Measurements from ENCODE around the gene PAPPA2.

Gene PAPPA2

DNA sequence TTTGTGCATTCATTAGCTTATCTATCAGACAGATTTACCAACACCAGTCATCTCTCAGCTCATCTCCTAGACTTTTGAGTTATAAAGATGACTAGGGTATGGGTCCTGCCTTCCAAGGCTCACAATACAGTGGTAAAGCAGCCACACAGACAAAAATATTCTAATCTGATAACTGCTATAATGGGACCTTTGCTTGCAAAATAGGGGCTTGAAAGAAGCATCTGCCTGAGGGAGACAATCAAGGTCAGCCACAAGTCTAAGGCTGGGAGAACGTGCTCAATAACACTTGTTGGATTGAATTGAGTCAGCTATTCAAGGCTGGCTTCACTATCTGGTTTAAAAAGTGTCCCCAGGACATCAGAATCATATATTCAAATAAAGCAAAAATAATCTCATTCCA is 1.4 kb upstream of the PAPPA2 start:
- peaks cover 2% of the 10 kb centered on the region for H3K27me3 Mint-ChIP-seq
- no peaks in the 10 kb centered on the region for H3K4me1 Mint-ChIP-seq
- H3K36me3 Mint-ChIP-seq: no peaks in the 10 kb centered on the region
- peaks cover 1% of the 10 kb centered on the region for H3K9me3 Mint-ChIP-seq
- no peak for ATAC-seq (ENCODE audit: low read depth)
- no peak for DNase-seq (ENCODE audit: low spot score in 2 of 2)
- H3K27ac Mint-ChIP-seq: no peak overlapping the region
- no peak overlapping the region for H3K4me3 Mint-ChIP-seq

DNA sequence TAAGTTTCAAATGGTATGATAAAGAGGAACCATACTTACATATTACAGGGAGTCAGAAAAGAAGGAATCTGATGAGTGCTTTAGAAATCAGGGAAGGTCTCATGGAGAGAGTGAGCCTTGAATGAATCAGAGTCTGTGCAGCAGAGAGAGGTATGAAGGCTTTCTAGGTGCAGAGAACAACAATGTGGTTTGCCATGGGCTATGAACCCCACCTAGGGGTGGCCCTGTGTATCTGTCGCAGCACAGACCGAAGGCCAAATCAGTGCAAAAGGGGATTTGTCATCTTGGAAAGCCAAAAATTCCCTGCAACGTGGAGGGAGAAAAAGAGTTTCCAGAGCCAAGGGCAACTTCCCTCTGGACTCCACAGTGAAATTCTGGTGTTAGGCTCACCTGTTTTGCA is 3.5 kb downstream of the PAPPA2 start:
- Mint-ChIP-seq H3K9me3 (no peaks in the 10 kb centered on the region), H3K27me3 (peaks cover 3% of the 10 kb centered on the region), H3K27ac (no peak overlapping the region), H3K4me3 (no peak overlapping the region), H3K4me1 (no peaks in the 10 kb centered on the region), H3K36me3 (no peaks in the 10 kb centered on the region)
- DNase-seq (ENCODE audit: low spot score in 2 of 2) (no peak), ATAC-seq (ENCODE audit: low read depth) (no peak)

GRCh38 chr1:176469450-176470010 is 6.6 kb downstream of the PAPPA2 start:
- H3K9me3 Mint-ChIP-seq: peaks cover 3% of the 10 kb centered on the region
- no peaks in the 10 kb centered on the region for H3K36me3 Mint-ChIP-seq
- no peaks in the 10 kb centered on the region for H3K4me1 Mint-ChIP-seq
- DNase-seq (ENCODE audit: low spot score in 2 of 2) (no peak), ATAC-seq (ENCODE audit: low read depth) (no peak)
- peaks cover 5% of the 10 kb centered on the region for H3K27me3 Mint-ChIP-seq
- no peak overlapping the region for H3K27ac Mint-ChIP-seq
- H3K4me3 Mint-ChIP-seq: no peak overlapping the region

GRCh38 chr1:176471338-176472121 is 8.6 kb downstream of the PAPPA2 start:
- Mint-ChIP-seq H3K36me3 (no peaks in the 10 kb centered on the region), H3K9me3 (peaks cover 3% of the 10 kb centered on the region), H3K4me1 (no peaks in the 10 kb centered on the region), H3K4me3 (no peak overlapping the region), H3K27me3 (peaks cover 5% of the 10 kb centered on the region), H3K27ac (no peak overlapping the region)
- no peak for DNase-seq (ENCODE audit: low spot score in 2 of 2)
- no peak for ATAC-seq (ENCODE audit: low read depth)

DNA sequence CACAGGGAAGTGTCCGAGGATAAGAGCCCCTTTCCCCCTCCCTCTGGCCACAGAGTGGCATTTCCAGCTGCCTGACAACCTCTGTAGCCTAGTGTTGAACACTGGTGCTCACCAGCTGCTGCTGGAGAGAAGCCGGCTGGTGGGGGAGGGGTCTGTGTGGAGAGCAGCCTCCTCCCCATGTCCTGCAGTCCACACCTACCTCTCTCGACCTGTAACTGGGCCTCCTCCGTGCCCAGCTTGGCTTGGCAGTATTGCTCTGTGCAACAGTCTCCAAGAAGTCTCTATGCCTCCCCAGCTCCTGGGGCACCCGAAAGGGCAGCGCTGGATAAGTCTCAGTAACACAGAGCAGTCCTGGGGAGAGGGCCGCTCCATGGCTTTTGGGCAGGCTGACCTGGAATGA is 17.0 kb downstream of the PAPPA2 start:
- DNase-seq (ENCODE audit: low spot score in 2 of 2): no peak
- Mint-ChIP-seq H3K27me3 (peaks cover 8% of the 10 kb centered on the region), H3K27ac (no peak overlapping the region), H3K4me3 (no peak overlapping the region), H3K4me1 (no peaks in the 10 kb centered on the region), H3K36me3 (no peaks in the 10 kb centered on the region), H3K9me3 (peaks cover 2% of the 10 kb centered on the region)
- no peak for ATAC-seq (ENCODE audit: low read depth)

- ATAC-seq (ENCODE audit: low read depth) (no peak), DNase-seq (ENCODE audit: low spot score in 2 of 2) (no peak)
- Mint-ChIP-seq H3K4me3 (no peak overlapping the region), H3K4me1 (no peaks in the 10 kb centered on the region), H3K27ac (no peak overlapping the region), H3K27me3 (peaks cover 8% of the 10 kb centered on the region), H3K9me3 (peaks cover 2% of the 10 kb centered on the region), H3K36me3 (no peaks in the 10 kb centered on the region)
Observed at GRCh38 chr1:176480750-176481149, 17.8 kb downstream of the PAPPA2 start.

DNA sequence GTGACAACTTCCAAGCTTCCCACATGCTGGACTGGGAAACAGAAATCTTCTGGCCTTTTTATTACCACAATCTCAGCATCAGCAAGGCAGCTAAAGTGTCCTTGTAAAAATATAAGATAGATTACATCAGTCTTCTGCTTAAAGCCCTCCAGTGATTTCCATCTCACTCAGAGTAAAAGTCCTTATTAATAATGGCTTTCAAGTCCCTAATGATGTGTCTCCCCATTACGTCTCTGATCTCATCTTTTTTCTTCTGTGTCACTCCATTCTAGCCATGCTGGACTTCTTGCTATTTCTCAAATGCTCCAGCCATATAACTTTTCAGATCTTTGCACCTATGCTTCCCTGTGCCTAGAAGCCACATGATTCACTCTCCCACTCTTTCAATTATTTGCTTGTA is 22.1 kb downstream of the PAPPA2 start:
- Mint-ChIP-seq H3K9me3 (peaks cover 2% of the 10 kb centered on the region), H3K4me3 (no peak overlapping the region), H3K27me3 (peaks cover 6% of the 10 kb centered on the region), H3K36me3 (no peaks in the 10 kb centered on the region), H3K27ac (no peak overlapping the region), H3K4me1 (no peaks in the 10 kb centered on the region)
- DNase-seq (ENCODE audit: low spot score in 2 of 2): no peak
- no peak for ATAC-seq (ENCODE audit: low read depth)

GRCh38 chr1:176494436-176494835 is 31.5 kb downstream of the PAPPA2 start:
- H3K27me3 Mint-ChIP-seq: peaks cover 3% of the 10 kb centered on the region
- H3K9me3 Mint-ChIP-seq: no peaks in the 10 kb centered on the region
- H3K27ac Mint-ChIP-seq: no peak overlapping the region
- no peak for ATAC-seq (ENCODE audit: low read depth)
- no peaks in the 10 kb centered on the region for H3K4me1 Mint-ChIP-seq
- DNase-seq (ENCODE audit: low spot score in 2 of 2): no peak
- no peaks in the 10 kb centered on the region for H3K36me3 Mint-ChIP-seq
- no peak overlapping the region for H3K4me3 Mint-ChIP-seq

DNA sequence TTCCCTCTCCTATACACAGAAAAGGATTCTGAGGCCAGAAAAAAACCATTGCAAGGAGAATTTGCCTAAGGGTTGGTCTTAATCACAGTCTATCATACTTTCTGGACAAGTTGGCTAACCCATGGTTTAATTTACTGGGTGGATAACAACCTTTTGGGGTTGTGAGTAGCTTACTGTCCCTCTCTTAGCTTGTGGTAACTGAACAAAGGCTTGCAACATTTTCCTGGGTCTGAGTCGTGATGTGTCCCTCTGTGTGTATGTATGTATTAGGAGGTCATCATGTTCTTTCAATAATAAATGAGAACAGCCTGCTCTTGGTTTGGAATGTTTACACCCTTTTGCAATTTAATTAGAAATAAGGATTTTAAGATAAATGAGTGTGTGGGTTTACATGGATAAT is 36.7 kb downstream of the PAPPA2 start:
- DNase-seq (ENCODE audit: low spot score in 2 of 2) (no peak), ATAC-seq (ENCODE audit: low read depth) (no peak)
- Mint-ChIP-seq H3K9me3 (no peaks in the 10 kb centered on the region), H3K4me3 (no peak overlapping the region), H3K27ac (no peak overlapping the region), H3K4me1 (no peaks in the 10 kb centered on the region), H3K27me3 (peaks cover 2% of the 10 kb centered on the region), H3K36me3 (no peaks in the 10 kb centered on the region)

GRCh38 chr1:176501599-176501998 is 38.6 kb downstream of the PAPPA2 start:
- Mint-ChIP-seq H3K4me3 (no peak overlapping the region), H3K4me1 (no peaks in the 10 kb centered on the region), H3K27ac (no peak overlapping the region), H3K27me3 (peaks cover 3% of the 10 kb centered on the region), H3K9me3 (no peaks in the 10 kb centered on the region), H3K36me3 (no peaks in the 10 kb centered on the region)
- no peak for ATAC-seq (ENCODE audit: low read depth)
- no peak for DNase-seq (ENCODE audit: low spot score in 2 of 2)

GRCh38 chr1:176504848-176505553 is 42.0 kb downstream of the PAPPA2 start:
- H3K9me3 Mint-ChIP-seq: no peaks in the 10 kb centered on the region
- H3K27me3 Mint-ChIP-seq: peaks cover 11% of the 10 kb centered on the region
- H3K27ac Mint-ChIP-seq: no peak overlapping the region
- no peaks in the 10 kb centered on the region for H3K4me1 Mint-ChIP-seq
- ATAC-seq (ENCODE audit: low read depth) (no peak), DNase-seq (ENCODE audit: low spot score in 2 of 2) (no peak)
- no peaks in the 10 kb centered on the region for H3K36me3 Mint-ChIP-seq
- no peak overlapping the region for H3K4me3 Mint-ChIP-seq

DNA sequence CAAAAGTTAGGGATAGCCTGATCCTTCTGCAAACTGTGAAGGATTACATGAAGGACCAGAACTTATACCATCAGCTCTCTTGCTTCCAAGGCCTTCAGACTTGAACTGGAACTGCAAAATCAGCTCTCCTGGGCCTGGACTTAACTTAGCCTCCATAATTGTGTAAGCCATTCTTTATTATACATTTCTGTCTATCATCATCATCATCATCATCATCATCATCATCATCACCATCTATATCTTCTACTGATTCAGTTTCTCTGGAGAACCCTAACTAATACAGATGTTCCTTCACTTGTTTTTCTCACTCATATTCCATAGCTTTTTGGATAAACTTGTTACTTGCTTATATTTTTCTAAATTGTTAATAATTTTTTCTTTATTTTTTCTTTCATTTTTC is 50.0 kb downstream of the PAPPA2 start:
- Mint-ChIP-seq H3K27ac (no peak overlapping the region), H3K4me1 (no peaks in the 10 kb centered on the region), H3K9me3 (no peaks in the 10 kb centered on the region), H3K36me3 (no peaks in the 10 kb centered on the region), H3K4me3 (no peak overlapping the region), H3K27me3 (peaks cover 4% of the 10 kb centered on the region)
- no peak for DNase-seq (ENCODE audit: low spot score in 2 of 2)
- ATAC-seq (ENCODE audit: low read depth): no peak

GRCh38 chr1:176515310-176515709 is 52.3 kb downstream of the PAPPA2 start:
- Mint-ChIP-seq H3K27ac (no peak overlapping the region), H3K27me3 (peaks cover 4% of the 10 kb centered on the region), H3K9me3 (no peaks in the 10 kb centered on the region), H3K4me3 (no peak overlapping the region), H3K36me3 (no peaks in the 10 kb centered on the region), H3K4me1 (no peaks in the 10 kb centered on the region)
- ATAC-seq (ENCODE audit: low read depth) (no peak), DNase-seq (ENCODE audit: low spot score in 2 of 2) (no peak)

DNA sequence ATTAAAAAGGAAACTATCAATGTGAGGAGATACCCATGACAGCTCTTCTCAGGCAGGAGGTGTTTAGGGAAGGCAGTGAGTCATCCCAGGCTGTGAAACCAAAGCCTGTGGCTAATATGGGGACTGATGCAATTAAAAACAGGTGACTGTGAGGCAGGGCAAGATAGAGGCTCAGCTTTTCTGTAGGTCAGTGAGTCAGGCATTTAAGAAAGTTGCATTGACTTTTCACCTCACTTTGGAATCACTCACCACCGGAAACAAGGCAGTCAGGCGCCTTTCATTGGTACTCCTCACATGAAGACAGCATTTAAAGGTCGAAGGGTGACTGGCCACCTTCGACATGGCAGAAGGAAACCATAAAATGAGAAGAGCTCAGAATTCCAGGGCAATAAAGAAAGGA is 54.5 kb downstream of the PAPPA2 start:
- Mint-ChIP-seq H3K27me3 (peaks cover 4% of the 10 kb centered on the region), H3K36me3 (no peaks in the 10 kb centered on the region), H3K27ac (no peak overlapping the region), H3K9me3 (no peaks in the 10 kb centered on the region), H3K4me1 (no peaks in the 10 kb centered on the region), H3K4me3 (no peak overlapping the region)
- DNase-seq (ENCODE audit: low spot score in 2 of 2): no peak
- no peak for ATAC-seq (ENCODE audit: low read depth)

All from memory B cell (primary cell).